HG03066 (cell line): Measurements from ENCODE around the gene LACC1.

ENCODE experiments used
- ATAC-seq: cut with Tn5 transposase; IDR thresholded peaks from one replicate; pipeline ENCODE4 v1.9.1; 2021; ENCODE audit warnings: low read depth; ENCODE audit not compliant: unreplicated experiment

LACC1 gene

GRCh38 chr13:43938449-43938848 lies 58.7 kb downstream of the LACC1 start:
- no peak for ATAC-seq

GRCh38 chr13:43939086-43939485 lies 59.4 kb downstream of the LACC1 start:
- ATAC-seq = no peak

DNA sequence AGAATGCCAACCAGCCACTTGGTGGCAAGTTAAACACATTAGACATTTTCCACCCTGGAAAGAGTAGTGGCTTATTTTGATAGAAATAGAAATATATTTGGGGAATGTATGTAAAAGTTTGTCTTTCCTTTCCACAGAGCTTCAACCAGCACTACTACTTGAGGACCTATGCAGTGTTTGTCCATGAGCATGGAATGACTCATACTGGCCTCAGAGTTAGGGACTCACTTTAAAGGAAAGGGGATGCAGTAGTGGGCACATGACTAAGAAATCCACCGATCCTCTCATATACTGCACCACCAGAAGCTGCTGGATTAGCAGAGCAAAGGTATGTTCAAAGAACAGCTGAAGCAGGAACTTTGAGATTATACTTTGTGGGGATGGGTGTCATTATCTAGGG lies 62.6 kb downstream of the LACC1 start:
- no peak for ATAC-seq
